ENCODE data around the gene MLEC.

DNA sequence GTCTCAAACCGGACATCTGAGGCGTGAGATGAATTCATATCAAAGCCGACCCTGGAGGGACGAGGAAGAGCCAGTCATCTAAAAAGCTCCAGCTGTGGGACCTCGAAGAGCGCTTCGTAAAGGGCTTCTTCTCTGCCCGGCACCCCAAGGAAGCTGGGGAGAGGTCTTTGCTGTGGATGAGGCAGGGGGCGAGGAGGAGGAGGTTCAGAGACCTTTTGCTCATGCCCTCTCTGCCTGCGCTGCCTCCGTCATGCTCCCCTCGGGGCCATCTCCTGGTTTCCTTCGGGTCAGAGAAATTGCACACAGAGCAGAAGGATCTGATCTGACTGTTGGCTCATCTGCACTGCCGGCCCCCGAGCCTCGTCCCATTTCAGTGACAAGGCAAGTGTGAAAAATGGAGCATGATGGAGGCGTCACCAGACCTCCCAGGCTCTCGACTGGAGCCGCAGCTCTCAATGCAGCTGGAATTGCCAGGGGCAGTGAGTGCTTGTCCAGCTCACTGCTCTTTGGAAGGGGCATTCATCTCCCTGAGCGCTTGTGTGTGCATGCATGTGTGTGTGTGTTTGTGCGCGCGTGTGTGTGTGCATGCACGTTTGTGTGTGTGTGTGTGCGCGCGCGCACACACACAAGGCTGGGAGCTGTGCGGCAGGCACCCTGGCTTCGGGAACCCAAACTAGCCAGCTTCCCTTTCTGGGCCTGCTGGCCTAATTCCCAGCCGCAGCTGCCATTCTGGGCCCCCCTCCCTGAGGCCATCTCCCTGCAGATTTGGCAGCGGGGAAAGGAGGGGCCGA lies 37.3 kb upstream of the MLEC start:
- TF ChIP-seq, protein P1, sequence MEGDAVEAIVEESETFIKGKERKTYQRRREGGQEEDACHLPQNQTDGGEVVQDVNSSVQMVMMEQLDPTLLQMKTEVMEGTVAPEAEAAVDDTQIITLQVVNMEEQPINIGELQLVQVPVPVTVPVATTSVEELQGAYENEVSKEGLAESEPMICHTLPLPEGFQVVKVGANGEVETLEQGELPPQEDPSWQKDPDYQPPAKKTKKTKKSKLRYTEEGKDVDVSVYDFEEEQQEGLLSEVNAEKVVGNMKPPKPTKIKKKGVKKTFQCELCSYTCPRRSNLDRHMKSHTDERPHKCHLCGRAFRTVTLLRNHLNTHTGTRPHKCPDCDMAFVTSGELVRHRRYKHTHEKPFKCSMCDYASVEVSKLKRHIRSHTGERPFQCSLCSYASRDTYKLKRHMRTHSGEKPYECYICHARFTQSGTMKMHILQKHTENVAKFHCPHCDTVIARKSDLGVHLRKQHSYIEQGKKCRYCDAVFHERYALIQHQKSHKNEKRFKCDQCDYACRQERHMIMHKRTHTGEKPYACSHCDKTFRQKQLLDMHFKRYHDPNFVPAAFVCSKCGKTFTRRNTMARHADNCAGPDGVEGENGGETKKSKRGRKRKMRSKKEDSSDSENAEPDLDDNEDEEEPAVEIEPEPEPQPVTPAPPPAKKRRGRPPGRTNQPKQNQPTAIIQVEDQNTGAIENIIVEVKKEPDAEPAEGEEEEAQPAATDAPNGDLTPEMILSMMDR (IDR thresholded peaks at IDR 0.05), result peak in 1 of 6 experiments; percentile 6
- TF ChIP-seq POLR2A (IDR thresholded peaks at IDR 0.05), result no peak
